MCF 10A (cell line): ENCODE data around the gene ASIC5. TPM values are rescaled to one million over a fixed set of nuclear protein-coding genes. Genes with fewer than 3 reads are reported as not detected.

Source experiments
- BruUV-seq: library from RNA; stranded (reverse); fragments of 400-500 nt; replicated peaks from 2 replicates; lab custom pipeline; 2021; lab: Mats Ljungman, UMichigan
- CTCF ChIA-PET: fragments of 300-600 bp; sonication (Branson Sonifier 250); formaldehyde crosslinking; extraction: SDS; loops from one replicate; lab custom pipeline; 2021; ENCODE audit warnings: antibody characterized with exemption, inconsistent platforms; lab: Yijun Ruan, JAX
- POLR2A ChIA-PET: fragments of 300-600, 350-650 bp; sonication (Branson Sonifier 250); formaldehyde crosslinking; extraction: SDS; loops from one replicate; lab custom pipeline; 2020; ENCODE audit warnings: antibody characterized with exemption, inconsistent platforms; lab: Yijun Ruan, JAX
- DNase-seq: peaks from one replicate; pipeline ENCODE4 v3.0.0-alpha.2; 2018; ENCODE audit not compliant: unreplicated experiment
- H3K27ac Mint-ChIP-seq: one replicate; pipeline ENCODE4 v1.8.0; 2022; ENCODE audit warnings: mild to moderate bottlenecking, low read depth, mixed read lengths; ENCODE audit not compliant: unreplicated experiment
- H3K27me3 Mint-ChIP-seq: one replicate; pipeline ENCODE4 v1.8.0; 2022; ENCODE audit warnings: mixed read lengths; ENCODE audit not compliant: insufficient read depth, unreplicated experiment
- H3K36me3 Mint-ChIP-seq: one replicate; pipeline ENCODE4 v1.8.0; 2022; ENCODE audit warnings: mild to moderate bottlenecking, moderate library complexity, mixed read lengths; ENCODE audit not compliant: insufficient read depth, unreplicated experiment
- H3K4me1 Mint-ChIP-seq: one replicate; pipeline ENCODE4 v1.8.0; 2022; ENCODE audit warnings: mixed read lengths; ENCODE audit not compliant: insufficient read depth, unreplicated experiment
- H3K4me3 Mint-ChIP-seq: one replicate; pipeline ENCODE4 v1.8.0; 2022; ENCODE audit warnings: mild to moderate bottlenecking, moderate library complexity, mixed read lengths; ENCODE audit not compliant: unreplicated experiment
- H3K9me3 Mint-ChIP-seq: one replicate; pipeline ENCODE4 v1.8.0; 2022; ENCODE audit warnings: mixed read lengths; ENCODE audit not compliant: unreplicated experiment
- intact Hi-C: fragments of 100-400 bp; cut with micrococcal nuclease; formaldehyde crosslinking; loops from 2 replicates; pipeline ENCODE4 v1.14.1; 2022
- total RNA-seq: library from RNA; stranded (reverse); gene quantifications from 2 replicates; pipeline ENCODE4 v1.2.3, GENCODE V29; 2022
- TF ChIP-seq, protein P1 (sequence below): fragments of 200-600 bp; IDR thresholded peaks from one replicate; pipeline ENCODE4 v1.8.0; 2022; ENCODE audit warnings: antibody characterized with exemption, mild to moderate bottlenecking; ENCODE audit not compliant: unreplicated experiment

Gene ASIC5
- total RNA-seq, 1 experiment from 2014 or later = not detected

DNA sequence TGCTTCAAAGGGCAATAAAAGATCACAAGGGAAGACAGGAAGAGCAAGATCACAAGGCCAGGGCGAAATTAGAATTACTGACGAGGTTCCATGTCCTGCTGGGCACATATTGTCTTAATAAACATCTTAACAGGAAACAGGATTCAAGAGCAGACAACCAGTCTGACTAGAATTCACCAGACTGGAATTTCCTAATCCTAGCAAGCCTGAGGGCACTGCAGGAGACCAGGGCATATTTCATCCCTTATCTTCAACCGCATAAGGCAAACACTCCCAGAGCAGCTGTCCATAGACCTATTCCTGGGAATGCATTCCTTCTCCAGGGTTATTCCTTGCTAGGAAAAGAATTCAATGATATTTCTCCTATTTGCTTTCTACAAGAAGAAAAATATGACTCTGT is 25.0 kb upstream of the ASIC5 start:
- intact Hi-C loops = no loop called here
- CTCF ChIA-PET = no interaction called here
- no peaks in the 10 kb centered on the region for H3K27me3 Mint-ChIP-seq

GRCh38 chr4:155889946-155890345 is 23.9 kb upstream of the ASIC5 start:
- Mint-ChIP-seq H3K27ac (peak overlapping the region; percentile 56), H3K9me3 (peaks cover 10% of the 10 kb centered on the region), H3K4me1 (peaks cover 9% of the 10 kb centered on the region), H3K4me3 (no peak overlapping the region), H3K27me3 (no peaks in the 10 kb centered on the region), H3K36me3 (no peaks in the 10 kb centered on the region)
- no TSS peak for BruUV-seq
- DNase-seq = no peak
- intact Hi-C loops = no loop called here
- TF ChIP-seq, protein P1, sequence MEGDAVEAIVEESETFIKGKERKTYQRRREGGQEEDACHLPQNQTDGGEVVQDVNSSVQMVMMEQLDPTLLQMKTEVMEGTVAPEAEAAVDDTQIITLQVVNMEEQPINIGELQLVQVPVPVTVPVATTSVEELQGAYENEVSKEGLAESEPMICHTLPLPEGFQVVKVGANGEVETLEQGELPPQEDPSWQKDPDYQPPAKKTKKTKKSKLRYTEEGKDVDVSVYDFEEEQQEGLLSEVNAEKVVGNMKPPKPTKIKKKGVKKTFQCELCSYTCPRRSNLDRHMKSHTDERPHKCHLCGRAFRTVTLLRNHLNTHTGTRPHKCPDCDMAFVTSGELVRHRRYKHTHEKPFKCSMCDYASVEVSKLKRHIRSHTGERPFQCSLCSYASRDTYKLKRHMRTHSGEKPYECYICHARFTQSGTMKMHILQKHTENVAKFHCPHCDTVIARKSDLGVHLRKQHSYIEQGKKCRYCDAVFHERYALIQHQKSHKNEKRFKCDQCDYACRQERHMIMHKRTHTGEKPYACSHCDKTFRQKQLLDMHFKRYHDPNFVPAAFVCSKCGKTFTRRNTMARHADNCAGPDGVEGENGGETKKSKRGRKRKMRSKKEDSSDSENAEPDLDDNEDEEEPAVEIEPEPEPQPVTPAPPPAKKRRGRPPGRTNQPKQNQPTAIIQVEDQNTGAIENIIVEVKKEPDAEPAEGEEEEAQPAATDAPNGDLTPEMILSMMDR = no peak
- POLR2A ChIA-PET = interaction anchor here (0.6 to 1.7 kb wide), 5 partner anchors 11 to 261 kb away, joined by 3 to 8 read pairs (median 4); partner anchors contain the start of gene CTSO
- CTCF ChIA-PET = interaction anchor here (0.9 to 1.2 kb wide), 3 partner anchors 64 to 103 kb away, joined by 3 to 6 read pairs (median 3); partner anchors contain the start of gene CTSO

More for the DNA sequence above, 25.0 kb upstream of the ASIC5 start:
- Mint-ChIP-seq H3K4me3 (no peak overlapping the region), H3K4me1 (peaks cover 9% of the 10 kb centered on the region), H3K36me3 (no peaks in the 10 kb centered on the region), H3K27ac (no peak overlapping the region), H3K9me3 (peaks cover 10% of the 10 kb centered on the region)
- POLR2A ChIA-PET = no interaction called here
- DNase-seq = no peak
- no TSS peak for BruUV-seq
- TF ChIP-seq, protein P1 = no peak

GRCh38 chr4:155889031-155889793 is 23.1 kb upstream of the ASIC5 start:
- H3K4me1 Mint-ChIP-seq = peaks cover 9% of the 10 kb centered on the region
- peak overlapping the region; percentile 3 for H3K4me3 Mint-ChIP-seq
- intact Hi-C loops = no loop called here
- BruUV-seq = no TSS peak
- H3K9me3 Mint-ChIP-seq = peaks cover 11% of the 10 kb centered on the region
- TF ChIP-seq, protein P1 = no peak
- peak; percentile 90 for DNase-seq
- H3K27ac Mint-ChIP-seq = peak overlapping the region; percentile 56
- ChIA-PET CTCF (interaction anchor here (0.6 to 1.2 kb wide), 4 partner anchors 29 to 102 kb away, joined by 3 to 6 read pairs (median 3); partner anchors contain the start of gene CTSO), POLR2A (interaction anchor here (0.6 to 1.7 kb wide), 4 partner anchors 12 to 260 kb away, joined by 3 to 8 read pairs (median 4); partner anchors contain the start of gene CTSO)
- H3K27me3 Mint-ChIP-seq = no peaks in the 10 kb centered on the region
- no peaks in the 10 kb centered on the region for H3K36me3 Mint-ChIP-seq

- TF ChIP-seq, protein P1 = no peak
- no peak for DNase-seq
- Mint-ChIP-seq H3K4me3 (no peak overlapping the region), H3K27ac (no peak overlapping the region), H3K9me3 (peaks cover 23% of the 10 kb centered on the region), H3K27me3 (no peaks in the 10 kb centered on the region), H3K4me1 (peaks cover 9% of the 10 kb centered on the region), H3K36me3 (no peaks in the 10 kb centered on the region)
- BruUV-seq = no TSS peak
- intact Hi-C loops = no loop called here
- ChIA-PET CTCF (interaction anchor here (1.6 kb wide), 1 partner anchor 64 kb away, joined by 7 read pairs; no protein-coding TSS in a partner anchor), POLR2A (no interaction called here)
These were observed 21.9 kb upstream of the ASIC5 start for GRCh38 chr4:155887847-155888570.
